CD4-positive, alpha-beta T cell treated with Interleukin-6 for 4 hours (primary cell): ENCODE measurements around the gene CISD3.

Source experiments
- DNase-seq: peaks from one replicate; pipeline ENCODE4 v3.0.0-alpha.2; 2020; ENCODE audit warnings: mixed read lengths

The CISD3 gene

DNA sequence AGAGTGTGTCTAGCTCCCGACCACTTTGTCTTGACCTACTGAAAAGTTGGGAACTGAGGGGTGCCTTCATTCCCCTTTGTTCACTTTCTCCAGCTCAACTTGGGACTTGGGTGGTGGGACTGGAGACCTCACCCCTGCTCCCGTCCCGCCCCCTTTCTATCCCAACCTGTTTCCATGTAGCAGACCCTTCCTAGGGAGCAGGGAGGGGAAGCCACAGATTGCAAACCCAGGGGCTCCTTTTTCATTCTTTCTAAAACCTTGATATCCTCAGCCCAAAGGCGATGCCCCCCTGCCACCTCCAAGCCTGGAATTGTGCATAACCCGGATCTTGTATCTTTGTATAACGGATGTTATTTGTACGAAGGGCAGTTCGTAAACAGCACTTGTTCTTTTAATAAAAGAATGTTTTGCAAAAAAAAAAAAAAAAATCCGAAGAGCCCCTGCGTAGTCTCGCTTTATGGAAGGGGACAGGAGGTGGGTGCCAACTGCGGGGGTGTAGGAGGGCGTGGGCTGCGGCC lies 714 bp upstream of the CISD3 start:
- no peak for DNase-seq

DNA sequence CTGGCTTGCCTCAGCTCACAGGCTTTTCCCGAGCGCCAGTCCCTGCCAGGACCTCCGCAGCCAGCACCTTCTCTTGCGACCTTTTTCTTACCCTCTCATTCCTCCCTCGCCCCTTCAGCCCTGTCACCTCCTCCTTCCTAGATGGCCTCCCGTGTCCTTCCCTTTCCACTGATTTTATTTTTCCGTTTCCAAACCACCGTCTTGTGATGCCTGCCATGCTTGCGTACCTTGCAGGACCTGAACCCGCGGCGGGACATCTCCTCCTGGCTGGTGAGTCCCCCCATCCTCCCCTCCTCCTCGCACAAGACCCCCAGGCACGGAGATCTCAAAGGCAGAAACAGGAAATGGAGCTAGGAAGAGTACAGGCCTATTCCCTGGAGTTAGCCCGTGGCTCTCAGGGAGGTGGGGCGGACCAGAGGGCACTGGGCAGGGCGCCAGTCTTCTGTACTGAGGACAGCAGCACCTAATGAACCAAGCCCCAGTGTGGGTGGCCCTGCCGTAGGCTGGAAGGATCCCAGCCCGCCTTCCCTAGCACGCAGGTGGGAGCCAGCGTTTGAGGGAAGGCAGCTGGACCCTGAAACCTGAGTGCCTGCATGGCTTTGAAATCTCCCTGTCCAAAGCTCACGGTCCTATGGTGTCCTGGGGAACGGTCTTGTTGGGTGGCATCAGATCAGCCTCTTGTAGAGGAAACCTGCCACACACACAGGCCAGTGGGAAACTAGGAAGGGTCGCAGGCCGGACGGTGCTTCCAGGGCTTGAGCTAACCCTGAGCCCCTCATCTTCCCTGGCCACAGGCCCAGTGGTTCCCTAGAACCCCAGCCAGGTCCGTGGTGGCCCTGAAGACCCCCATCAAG lies 612 bp downstream of the CISD3 start:
- no peak for DNase-seq

DNA sequence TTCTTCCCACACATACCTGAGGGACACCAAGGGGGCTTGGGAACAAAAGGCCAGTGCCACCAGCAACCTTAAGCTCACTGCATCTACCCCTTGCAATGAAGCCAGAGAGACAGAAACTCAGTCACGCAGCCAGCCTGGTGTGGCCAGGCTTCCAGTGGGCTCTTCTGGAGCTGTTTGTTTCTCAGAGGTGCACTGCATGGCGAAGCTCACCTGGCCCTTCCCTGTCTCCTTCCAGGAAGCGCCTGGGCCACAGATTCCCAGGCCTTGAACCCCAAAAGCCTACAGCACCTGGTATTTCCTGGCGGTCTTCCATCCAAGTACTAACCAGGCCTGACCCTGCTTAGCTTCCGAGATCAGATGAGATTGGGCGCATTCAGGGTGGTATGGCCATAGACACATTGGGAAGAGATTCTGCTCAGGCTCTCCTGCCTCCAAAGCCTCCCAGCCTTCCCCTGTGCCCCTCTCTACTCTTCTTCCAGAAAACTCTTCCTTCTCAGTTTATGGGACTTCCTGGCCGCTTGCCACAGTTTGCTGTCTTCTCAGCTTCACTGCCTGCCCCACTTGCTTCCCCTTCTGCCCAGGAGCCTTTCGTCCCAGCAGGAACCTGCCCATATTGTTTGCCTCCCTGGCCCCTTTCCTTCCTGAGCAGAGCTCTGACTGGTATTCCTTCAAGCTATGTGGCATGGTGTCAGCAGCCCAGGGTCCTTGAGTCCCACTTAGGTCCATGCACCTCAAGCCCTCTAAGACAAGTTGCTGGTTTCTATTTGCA lies 1.6 kb downstream of the CISD3 start:
- no peak for DNase-seq

DNA sequence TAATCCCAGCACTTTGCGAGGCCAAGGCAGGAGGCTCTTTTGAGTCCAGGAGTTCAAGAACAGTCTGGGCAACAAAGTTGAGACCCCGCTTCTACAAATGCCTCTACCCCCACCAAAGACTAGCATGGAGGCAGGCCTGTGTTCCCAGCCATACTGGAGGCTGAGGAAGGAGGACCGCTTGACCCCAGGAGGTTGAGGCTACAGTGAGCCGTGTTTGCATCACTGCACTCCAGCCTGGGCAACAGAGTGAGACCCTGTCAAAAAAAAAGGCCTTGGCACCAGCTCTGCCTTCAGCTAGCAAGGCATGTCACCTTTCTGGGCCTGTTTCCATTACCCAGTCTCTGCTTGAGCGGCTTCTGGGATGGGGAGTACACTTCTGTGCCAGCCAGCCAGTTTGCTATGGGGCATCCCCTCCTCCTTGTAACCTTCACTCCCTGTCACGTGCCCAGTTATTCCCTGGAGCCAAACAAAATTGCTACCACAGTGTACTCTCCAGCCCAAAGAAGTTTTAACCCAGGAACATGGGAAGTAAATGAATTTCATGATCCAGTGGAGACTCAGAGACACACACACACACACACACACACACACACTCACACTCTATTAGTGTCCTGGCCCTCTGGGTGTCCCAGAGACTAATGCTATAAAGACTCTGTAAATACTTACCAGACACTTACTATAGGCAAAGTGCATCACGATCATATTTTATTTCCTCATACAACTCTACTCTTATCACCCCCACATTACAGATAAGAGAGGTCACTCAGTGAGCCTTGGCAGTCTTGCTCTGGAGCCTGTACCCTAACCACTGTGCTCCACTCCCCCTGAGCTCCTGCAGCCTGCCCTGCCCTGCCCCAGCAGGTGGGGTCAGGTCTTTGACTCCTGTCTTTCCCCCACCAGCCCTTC lies 2.5 kb downstream of the CISD3 start:
- DNase-seq, result no peak

DNA sequence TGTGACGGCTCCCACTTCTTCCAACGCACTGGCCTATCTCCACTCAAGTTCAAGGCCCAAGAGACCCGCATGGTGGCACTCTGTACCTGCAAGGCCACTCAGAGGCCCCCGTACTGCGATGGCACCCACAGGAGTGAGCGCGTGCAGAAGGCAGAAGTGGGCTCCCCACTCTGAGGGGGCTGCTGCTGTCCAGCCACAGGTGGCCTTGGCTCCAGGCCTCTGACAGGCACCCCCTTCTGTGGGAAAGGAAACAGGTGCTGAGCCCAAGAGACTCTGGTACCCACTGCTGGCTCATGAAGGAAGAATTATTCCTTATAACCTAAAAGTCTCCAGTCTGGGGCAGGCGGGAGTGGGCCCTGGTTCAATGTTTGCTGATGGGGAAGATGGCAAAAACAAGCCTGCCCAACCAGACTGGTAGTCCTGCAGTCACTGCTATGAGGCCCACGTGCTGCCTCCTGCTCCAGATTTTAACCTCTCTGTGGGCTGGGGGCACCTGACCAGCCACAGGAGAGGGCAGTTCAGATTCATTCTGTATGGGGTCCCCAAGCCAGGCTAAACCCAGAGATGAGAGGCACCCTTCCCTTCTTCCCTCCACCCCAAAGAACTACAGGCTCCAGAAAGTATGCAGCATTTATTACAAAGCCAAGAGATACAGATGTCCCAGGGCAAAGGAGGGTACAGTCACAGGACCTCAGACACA lies 3.3 kb downstream of the CISD3 start:
- no peak for DNase-seq

DNA sequence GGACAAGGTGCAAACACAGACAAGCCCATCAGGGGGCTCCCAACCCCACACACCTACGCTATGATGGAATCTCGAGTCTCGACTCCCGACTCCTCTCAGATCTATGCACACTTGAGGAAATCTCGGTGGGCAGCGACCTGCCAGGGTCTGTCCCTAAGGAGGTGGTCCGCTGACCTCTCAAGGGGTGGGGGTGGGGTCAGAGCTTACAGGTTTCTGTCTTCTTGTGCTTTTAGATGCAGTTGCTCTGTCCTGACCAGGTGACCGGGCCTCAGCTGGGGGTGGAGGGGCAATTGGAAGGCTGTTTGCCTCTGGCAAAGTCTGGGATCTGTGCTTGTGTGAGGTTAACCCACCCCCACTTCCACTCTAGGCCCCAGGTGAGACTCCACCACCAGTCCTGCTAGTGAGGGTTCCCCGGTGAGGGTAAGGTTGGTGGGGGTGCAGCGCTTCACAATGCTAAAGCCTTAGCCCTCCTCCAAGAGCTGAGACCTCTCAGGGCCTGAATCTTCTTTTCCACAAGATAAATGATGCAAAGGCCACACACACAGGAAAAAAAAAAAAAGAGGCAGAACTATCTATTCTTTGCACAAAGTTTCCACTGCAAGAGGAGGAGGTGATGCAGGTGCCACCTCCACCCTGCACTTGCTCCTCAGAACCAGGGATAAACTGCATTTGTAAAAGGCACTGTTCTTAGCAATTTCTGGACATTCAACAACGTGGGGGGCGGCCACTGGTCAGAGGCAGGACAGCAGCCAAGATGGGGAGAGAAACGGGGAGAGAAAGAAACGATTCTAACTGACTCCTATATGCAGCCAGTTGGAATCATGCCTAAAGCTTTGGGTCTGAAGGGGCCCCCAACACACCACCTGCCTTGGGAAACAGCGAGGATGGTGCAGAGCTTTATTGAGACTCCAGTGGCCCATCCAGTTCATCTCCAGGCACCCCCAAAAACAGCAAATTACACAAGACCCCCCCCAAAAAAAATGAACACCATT lies 4.1 kb downstream of the CISD3 start:
- DNase-seq, result peak; percentile 60

DNA sequence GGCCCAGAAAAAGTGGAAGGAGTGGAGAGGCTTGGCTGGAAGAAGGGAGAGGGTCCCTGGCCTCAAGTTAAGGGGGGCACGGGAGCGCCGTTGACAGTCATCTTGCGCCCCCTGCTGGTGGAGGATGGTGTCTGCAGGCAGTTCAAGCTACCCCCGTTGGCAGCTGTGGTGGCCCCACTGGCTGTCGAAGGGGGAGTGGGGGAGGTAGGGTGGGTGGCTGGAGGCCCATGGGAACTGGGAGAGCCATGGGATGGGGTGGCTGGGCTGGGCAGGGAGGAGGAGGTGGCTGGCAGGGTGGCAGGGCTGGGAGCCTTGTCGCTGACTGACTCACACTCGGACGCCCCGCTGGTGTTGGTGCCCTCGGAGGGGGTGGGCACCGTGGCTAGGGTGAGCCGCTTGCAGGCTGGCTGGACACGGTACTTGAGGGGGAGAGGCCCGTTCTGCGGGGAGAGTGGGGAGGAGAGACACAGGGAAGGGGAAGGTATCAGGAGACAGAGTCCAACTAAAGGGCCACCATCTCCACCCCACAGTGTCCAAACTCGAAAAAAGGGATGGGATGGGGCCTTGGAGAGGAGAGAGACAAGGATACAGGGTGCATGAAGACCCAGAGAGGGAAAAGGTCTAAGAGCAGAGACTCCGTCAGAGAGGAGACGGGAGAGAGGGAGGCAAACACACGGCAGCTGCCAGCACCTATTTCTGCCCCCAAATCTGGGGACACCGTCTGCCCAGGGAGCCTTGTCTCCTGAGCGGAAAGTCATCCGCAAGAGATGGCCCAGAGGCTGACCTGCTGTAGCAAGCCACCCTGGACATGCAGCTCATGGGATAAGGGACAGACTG lies 5.2 kb downstream of the CISD3 start:
- peak; percentile 79 for DNase-seq

DNA sequence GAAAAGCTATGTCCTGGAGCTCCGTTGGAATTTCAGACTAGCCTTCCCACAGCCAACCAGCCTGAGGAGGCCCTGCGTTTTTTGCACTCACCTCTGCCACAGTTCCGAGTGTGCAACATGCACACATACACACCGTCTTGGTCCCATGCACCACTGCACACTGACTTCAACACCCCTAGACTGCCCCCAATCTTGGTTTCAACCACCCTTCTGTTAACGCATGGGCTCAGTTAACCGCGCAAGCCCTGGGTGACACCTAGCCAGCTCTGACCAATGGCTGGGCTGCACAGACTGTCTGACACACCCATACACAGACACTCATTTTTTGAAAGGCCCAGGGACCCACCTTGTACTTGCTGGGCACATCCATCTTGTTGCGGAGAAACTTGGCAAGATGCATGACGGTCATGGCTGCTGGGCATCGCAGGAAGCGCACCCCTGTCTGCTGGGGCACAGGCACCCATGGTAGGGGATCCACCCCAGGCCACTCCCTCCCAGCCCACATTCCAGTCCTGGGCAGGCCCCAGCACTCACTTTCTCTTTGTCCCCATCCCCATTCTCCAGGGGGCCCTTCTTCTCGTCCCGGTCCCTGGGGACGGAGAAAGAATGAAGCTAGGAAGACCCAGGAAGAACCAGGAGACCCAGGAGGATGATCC lies 8.0 kb downstream of the CISD3 start:
- no peak for DNase-seq

DNA sequence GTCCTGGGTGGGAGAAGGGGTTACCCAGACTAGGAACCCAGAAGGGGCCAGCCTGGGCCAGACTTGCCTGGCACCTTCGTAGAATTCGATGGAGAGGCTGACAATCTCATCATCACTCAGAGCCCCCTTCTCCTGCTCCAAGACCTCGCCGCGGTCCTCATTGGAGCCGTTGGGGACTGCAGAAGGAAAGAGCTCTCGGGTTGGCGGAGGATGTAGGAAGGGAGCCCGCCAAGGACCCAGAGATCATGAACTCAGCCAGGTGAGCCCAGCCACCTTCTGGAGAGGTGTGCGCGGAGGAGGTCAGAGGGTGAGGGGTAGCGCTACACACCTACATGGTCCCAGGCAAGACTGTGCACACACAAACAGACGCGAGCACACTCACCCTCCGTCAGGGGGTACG lies 8.5 kb downstream of the CISD3 start:
- DNase-seq, result no peak

DNA sequence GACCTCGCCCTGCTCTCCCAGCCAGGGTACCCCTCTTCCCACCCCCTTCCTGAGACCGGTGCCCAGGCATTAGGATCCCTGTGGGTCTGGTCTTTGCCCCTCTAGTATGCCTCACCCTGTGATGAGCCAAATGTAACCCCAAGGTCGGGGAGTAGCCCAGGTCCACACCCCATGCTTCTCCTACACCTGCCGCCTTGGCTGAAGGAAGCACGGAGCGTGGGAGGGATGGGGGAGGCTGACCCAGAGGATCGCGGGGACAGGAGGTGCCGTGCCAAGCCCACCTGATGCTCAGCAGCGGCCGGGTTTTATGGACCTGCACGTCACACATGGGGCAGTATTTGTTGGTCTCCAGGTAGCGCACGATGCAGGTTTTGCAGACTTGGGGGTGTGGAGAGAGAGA lies 9.2 kb downstream of the CISD3 start:
- no peak for DNase-seq

DNA sequence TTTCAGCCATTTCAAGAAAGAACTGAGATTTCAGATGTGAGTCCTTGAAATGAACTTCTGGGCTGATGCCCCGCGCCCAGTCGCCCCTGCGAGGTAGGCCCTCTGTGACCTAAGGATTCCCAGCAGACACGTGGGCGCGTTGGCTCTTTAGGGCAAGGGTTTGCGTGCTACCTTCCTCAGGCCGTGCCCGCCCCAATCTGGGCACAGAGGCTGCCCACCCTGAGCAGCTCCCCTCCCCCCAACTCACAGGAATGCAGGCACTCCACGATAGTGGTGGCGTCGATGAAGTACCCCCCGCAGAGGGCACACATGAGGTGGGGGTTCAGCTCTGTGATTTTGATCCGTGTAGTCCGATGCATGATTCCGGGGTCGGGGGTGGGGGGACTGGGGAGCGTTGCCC lies 9.9 kb downstream of the CISD3 start:
- no peak for DNase-seq

DNA sequence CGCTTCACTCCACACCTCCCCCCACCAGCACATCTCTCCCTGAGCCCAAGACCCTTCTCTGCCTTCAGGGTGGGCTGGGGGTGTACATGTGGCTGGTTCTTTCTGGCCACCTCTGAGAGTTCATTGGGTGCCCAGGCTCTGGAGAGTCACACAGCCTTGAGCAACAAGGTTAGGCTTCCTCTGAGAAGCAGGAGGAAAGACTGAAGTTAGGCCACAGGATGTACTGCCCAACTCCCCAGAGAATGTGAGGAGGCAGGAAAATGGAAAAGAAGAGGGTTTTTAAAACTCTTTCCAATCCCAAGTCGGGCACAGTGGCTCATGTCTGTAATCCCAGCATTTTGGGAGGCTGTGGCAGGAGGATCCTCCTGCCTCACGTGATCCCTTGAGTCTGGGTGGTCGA lies 10.7 kb downstream of the CISD3 start:
- no peak for DNase-seq

DNA sequence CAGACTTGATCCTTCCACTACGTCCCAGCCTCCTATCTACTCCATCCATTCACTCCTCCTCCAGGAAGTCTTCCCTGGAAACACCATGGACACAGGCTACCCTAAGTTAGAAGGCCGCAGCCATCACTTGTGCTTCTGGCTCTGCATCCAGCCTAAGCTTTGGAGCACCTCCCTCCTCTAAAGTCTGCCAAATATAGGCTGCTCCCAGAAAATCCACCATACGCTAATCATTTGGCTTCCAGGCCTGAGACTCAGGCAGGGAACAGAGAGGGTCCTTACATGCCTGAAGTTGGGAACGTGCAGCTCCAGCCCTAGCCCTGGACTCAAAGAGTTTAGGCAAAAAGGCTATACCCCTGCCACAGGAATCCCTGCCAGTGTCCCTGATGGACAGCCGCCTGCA lies 11.3 kb downstream of the CISD3 start:
- DNase-seq, result no peak

DNA sequence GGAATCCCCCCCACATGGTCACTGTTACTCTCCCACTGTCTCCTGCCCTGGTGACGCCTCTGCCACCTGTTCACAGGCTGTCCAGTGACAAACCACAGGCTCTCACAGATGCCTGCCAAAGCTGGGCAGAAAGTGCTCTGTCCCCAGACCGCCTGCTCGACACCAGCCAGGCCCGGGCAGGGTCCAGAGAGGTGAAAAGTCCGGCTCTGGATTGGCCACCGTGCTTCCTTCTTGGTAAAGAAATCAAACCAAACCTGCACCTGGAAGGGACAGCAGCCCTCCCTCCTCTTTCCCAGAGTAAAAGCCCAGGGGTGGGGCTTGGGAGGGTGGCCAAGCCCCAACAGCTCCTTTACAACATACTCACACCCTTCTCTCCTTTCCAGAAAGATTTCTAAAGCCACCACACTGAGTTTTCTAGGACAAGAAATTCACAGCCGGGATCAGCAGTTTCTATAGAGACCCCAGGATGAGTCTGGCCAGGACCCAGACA lies 11.8 kb downstream of the CISD3 start:
- DNase-seq, result no peak

DNA sequence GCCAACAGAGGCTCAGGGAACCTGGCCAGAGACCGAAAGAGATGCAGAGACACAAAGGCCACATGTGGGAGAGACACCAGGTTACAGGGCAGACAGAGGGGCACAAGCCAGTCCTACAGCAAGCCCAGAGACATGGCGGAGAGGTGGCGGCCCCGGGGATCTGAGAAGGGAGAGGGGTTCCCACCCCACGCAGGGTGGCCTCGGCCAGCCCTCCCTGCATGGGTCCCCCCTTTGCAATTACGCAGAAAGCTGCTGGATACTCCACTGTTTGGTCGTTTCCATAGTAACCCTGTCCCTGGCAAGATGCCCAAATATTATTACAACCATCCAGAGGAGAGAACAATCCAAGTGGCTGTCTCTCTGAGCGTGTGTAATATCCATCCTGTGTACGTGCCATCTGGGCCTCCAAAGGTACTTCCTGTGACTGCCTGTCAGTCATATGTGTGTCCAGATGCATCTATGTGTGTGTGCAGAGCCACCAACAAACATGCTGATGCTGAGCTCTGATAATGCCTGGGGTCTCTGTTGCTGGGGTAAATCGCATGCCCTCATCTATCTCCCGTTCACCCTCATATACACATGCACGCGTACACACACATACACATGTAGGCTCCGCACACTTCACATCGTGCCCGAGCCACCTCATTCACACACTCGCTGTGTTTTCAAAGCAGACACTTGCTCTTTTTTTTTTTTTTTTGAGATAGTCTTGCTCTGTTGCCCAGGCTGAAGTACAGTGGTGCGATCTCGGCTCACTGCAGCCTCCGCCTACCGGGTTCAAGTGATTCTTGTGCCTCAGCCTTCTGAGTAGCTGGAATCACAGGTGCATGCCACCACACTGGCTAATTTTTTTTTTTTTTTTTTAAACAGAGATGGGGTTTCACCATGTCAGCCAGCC lies 12.5 kb downstream of the CISD3 start:
- no peak for DNase-seq

DNA sequence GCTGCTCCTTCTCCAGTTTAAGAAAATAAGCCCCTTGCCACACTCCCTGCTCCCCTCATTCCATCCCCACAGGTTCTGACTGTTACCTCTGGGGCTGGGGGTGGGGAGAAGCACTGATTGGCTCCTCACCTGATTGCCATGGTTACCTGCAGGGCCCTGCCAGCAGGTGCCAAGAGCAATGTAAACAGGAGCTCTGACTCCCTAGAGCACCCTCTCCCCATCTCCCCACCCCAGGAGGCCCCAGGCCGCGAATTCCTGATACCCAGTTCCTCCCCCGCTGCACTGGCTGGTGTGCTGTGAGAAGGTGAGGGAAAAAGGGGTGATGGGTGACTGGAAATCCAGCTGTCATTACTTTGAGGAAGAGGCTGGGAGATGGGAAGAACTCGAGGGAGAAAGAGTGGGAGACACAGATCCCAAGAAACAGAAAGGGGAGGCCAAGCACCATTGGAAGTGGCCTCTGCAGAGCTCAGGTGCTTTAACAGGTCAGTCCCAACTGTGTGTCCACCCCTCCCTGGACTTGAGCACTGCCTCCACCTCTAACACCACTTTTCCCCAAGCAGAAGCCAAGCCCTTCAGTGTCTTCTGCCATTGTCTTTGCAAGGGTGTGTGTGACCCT lies 13.5 kb downstream of the CISD3 start:
- no peak for DNase-seq

DNA sequence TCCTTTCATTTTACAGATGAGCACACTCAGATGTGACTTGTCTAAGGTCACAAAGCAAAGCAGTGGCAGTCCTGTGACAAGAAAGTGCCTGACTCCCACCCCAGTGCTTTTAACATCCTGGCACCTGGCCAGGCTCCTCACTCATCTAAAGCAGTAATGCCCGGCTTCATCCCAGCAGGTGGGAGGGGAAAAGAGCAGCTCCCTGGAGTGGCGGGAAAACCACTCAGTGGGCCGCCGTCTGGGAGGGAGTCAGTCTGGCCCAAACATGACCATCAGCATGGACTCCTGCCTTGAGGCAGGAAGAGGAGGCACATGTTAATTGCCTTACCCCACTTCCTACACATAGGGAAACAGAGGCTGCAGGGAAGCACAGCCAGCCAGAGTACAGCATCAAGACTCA lies 15.4 kb downstream of the CISD3 start:
- DNase-seq, result no peak
